ENCODE measurements around the gene TAMALIN. TPM values are rescaled to one million over a fixed set of nuclear protein-coding genes. Genes with fewer than 3 reads are reported as not detected.

TAMALIN gene
- total RNA-seq, 2 experiments from 2014 or later, result 26.0 to 26.4 TPM

DNA sequence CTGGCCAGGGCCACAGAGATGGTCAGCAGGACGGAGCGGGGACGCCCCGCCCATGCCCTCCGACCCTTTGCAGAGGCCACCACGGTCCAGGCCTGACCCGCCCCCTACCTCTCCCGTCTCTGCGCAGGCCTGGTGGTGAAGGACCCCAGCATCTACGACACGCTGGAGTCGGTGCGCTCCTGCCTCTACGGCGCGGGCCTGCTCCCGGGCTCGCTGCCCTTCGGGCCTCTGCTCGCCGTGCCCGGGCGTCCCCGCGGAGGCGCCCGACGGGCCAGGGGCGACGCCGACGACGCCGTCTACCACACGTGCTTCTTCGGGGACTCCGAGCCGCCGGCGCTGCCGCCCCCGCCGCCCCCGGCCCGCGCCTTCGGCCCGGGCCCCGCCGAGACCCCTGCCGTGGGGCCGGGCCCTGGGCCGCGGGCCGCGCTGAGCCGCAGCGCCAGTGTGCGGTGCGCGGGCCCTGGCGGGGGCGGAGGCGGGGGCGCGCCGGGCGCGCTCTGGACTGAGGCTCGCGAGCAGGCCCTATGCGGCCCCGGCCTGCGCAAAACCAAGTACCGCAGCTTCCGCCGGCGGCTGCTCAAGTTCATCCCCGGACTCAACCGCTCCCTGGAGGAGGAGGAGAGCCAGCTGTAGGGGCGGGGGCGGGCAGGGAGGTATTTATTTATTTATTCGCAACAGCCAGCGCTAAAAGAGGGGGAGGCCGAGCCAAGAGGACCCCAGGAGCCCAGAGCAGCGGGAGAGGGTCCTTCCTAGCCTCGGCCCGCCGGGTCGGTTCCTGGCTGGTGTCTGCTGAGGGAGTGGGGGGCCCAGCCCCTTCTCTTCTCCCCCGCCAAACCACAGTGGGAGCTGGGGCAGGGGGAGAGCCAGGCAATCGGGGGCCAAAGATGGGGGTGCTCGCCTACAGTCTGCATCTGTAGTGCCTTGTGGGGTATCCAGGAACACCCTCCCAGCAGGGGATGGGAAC is 8.1 kb downstream of the TAMALIN start:
- H3K9me3 Mint-ChIP-seq, result no peaks in the 10 kb centered on the region
- H3K4me3 Mint-ChIP-seq, result no peak overlapping the region
- DNase-seq (no peak), ATAC-seq (no peak)
- ChIA-PET CTCF (interaction anchor here (13.7 to 16.6 kb wide), 2 partner anchors 7 to 25 kb away, joined by 332 to 411 read pairs; no protein-coding TSS in a partner anchor), POLR2A (interaction anchor here (0.6 to 1.3 kb wide), 2 partner anchors 8 to 36 kb away, joined by 3 to 5 read pairs; no protein-coding TSS in a partner anchor)
- no peak overlapping the region for H3K27ac Mint-ChIP-seq
- intact Hi-C loops (cut with micrococcal nuclease), result no loop called here
- H3K27me3 Mint-ChIP-seq, result no peaks in the 10 kb centered on the region
- H3K36me3 Mint-ChIP-seq (ENCODE audit: low read depth), result peaks cover 24% of the 10 kb centered on the region
- no peaks in the 10 kb centered on the region for H3K4me1 Mint-ChIP-seq (ENCODE audit: low read depth)
- TF ChIP-seq, protein P1, sequence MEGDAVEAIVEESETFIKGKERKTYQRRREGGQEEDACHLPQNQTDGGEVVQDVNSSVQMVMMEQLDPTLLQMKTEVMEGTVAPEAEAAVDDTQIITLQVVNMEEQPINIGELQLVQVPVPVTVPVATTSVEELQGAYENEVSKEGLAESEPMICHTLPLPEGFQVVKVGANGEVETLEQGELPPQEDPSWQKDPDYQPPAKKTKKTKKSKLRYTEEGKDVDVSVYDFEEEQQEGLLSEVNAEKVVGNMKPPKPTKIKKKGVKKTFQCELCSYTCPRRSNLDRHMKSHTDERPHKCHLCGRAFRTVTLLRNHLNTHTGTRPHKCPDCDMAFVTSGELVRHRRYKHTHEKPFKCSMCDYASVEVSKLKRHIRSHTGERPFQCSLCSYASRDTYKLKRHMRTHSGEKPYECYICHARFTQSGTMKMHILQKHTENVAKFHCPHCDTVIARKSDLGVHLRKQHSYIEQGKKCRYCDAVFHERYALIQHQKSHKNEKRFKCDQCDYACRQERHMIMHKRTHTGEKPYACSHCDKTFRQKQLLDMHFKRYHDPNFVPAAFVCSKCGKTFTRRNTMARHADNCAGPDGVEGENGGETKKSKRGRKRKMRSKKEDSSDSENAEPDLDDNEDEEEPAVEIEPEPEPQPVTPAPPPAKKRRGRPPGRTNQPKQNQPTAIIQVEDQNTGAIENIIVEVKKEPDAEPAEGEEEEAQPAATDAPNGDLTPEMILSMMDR (IDR thresholded peaks at IDR 0.05), result no peak

DNA sequence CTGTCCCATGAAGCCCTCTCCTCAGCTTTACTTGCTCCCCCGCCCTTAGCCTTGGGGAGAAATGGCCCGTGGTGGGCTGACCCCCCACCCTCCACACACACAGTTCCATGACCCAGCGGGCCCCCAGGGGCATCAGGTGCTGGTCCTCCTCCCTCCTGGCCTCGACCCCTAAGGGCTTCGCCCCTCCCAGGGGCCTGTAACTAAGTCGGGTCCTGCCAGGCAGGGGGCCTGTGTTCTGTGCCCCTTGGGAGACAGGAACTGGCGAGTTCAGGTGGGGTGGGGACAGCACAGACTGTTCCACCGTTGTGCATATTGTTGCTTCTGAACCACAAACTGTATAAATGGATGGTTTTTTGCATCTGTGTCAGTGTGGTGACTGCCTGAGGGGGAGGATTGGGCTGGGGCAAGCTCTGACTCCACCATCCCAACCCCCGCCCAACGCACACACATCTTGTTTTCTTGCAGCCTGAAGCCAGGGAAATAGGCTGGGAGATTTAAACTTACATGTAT is 8.8 kb downstream of the TAMALIN start:
- intact Hi-C loops (cut with micrococcal nuclease), result no loop called here
- Mint-ChIP-seq H3K36me3 (ENCODE audit: low read depth) (peaks cover 23% of the 10 kb centered on the region), H3K9me3 (no peaks in the 10 kb centered on the region), H3K27me3 (no peaks in the 10 kb centered on the region), H3K4me3 (no peak overlapping the region), H3K27ac (no peak overlapping the region), H3K4me1 (ENCODE audit: low read depth) (peaks cover 7% of the 10 kb centered on the region)
- CTCF ChIA-PET, result interaction anchor here (0.7 to 16.6 kb wide), 3 partner anchors 7 to 26 kb away, joined by 3 to 411 read pairs (median 332); partner anchors contain the start of gene TAMALIN
- TF ChIP-seq, protein P1 (IDR thresholded peaks at IDR 0.05), result no peak
- ATAC-seq (no peak), DNase-seq (no peak)
- POLR2A ChIA-PET, result no interaction called here

DNA sequence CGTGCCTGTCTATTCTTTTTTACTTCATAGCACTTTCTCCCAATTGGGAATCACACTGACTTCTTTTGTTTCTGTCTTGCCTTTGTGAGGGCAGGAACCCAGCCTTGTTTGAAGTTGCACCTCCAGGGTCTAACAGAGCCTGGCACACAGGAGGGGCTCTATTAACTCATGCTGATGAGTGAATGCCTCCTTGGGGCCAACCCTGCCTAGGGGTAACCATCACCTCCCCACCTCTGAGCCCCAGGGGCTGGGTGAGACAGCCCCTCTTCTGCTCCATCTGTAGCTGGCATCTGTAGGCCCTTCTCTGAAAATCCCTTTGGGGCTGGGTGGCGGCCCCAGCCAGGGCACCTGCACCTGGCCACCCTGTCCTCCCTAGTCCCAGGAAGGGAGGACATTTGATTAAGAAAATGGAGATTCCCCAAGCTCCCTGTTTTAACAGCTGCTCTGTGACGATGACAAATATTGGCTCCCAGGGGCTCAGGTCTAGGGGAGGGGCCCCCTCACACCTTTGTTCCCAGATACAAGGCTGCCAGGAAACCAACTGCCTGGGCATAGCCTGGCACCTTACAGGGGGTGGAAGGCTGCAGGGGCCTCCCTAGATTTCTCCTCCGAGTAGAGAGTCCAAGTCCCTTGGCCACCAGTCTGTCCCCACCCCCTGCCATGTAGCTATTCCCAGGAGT is 11.8 kb downstream of the TAMALIN start:
- ATAC-seq, result no peak
- intact Hi-C loops (cut with micrococcal nuclease), result no loop called here
- ChIA-PET POLR2A (interaction anchor here (1.5 to 8.3 kb wide), 2 partner anchors 10 to 22 kb away, joined by 3 to 74 read pairs; partner anchors contain the start of gene TAMALIN), CTCF (interaction anchor here (10.2 to 18.1 kb wide), 6 partner anchors 9 to 102 kb away, joined by 310 to 602 read pairs (median 363); partner anchors contain the start of genes ATG101, NR4A1, SMIM41 and TAMALIN)
- Mint-ChIP-seq H3K4me1 (ENCODE audit: low read depth) (peaks cover 18% of the 10 kb centered on the region), H3K9me3 (no peaks in the 10 kb centered on the region), H3K27me3 (peaks cover 1% of the 10 kb centered on the region), H3K27ac (no peak overlapping the region), H3K36me3 (ENCODE audit: low read depth) (peaks cover 4% of the 10 kb centered on the region), H3K4me3 (no peak overlapping the region)
- TF ChIP-seq, protein P1 (IDR thresholded peaks at IDR 0.05), result no peak
- DNase-seq, result no peak

DNA sequence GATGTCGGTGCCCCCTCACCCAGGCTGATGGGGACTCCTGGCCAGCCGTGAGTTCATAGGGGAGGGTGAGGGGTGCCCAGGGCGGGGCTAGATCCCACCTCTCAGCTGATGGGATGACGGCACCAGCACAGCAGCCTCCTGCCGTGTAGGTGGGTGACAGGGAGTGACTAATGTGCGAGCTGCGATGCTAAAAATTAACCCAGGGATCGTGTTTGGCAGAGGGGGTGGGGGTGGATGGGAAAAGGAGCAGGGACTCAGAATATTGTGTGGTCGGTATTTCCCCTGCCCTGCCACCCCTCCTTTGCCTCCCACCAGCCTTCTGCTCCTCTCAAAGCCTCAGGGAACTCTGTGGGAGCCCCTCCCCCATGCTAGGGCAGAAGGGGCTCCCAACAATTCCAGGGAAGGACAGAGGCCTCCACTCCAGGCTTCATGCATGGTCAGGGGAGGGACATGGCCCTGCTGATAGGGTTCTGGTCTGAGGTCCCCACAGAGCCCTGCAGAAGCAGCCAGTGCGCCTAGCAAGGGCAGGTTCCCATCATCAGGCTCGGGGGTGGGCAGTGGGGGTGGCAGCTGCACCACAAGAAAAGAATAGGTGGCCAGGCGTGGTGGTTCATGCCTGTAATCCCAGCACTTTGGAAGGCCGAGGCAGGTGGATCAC is 12.5 kb downstream of the TAMALIN start:
- ChIA-PET POLR2A (interaction anchor here (1.5 to 8.3 kb wide), 3 partner anchors 11 to 27 kb away, joined by 3 to 74 read pairs (median 4); partner anchors contain the start of gene TAMALIN), CTCF (interaction anchor here (1.1 to 18.1 kb wide), 9 partner anchors 10 to 156 kb away, joined by 3 to 602 read pairs (median 313); partner anchors contain the start of genes ATG101, NR4A1, SMIM41 and TAMALIN)
- no peaks in the 10 kb centered on the region for H3K9me3 Mint-ChIP-seq
- peaks cover 22% of the 10 kb centered on the region for H3K4me1 Mint-ChIP-seq (ENCODE audit: low read depth)
- TF ChIP-seq, protein P1 (IDR thresholded peaks at IDR 0.05), result no peak
- H3K27me3 Mint-ChIP-seq, result peaks cover 1% of the 10 kb centered on the region
- H3K27ac Mint-ChIP-seq, result no peak overlapping the region
- ATAC-seq, result no peak
- intact Hi-C loops (cut with micrococcal nuclease), result no loop called here
- DNase-seq, result no peak
- no peak overlapping the region for H3K4me3 Mint-ChIP-seq
- H3K36me3 Mint-ChIP-seq (ENCODE audit: low read depth), result no peaks in the 10 kb centered on the region
